ENCODE results near the gene P2RY2.

DNA sequence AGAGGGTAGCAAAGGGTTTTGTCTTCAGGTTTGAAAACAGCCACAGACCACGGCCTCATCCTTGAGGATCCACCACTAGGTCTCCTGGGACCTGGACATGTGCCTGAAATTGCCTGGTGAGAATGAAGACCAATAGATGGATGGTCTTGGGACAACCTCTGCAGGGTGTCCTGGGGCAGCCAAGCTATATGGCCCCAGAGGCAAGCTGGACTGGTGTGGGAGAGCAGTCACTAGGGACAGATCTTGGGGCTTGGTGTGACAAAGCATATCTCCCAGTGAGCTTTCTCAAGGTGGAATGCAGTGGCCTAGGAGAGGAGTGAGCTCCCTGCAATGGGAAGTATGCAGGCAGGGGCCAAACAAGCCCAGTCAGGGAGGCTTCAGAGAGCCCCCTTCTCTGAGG lies 67.6 kb downstream of the P2RY2 start:
- no peak for TF ChIP-seq CTCF (conservative IDR thresholded peaks at IDR 0.05 in 1 of 2, IDR thresholded peaks at IDR 0.05 in 1 of 2; ENCODE audit: low read depth in 1 of 2, low read length in 2 of 2)
- TF ChIP-seq EZH2 (IDR thresholded peaks at IDR 0.05; ENCODE audit: low read length, missing control alignments): no peak
